C4-2B (cell line): ENCODE data around the gene HS6ST3.
A peak's percentile ranks its signal among the peaks of the same experiment; 100 is the strongest.
"Not testable (repeated sequence)": the region's sequence is repeated elsewhere in the genome, so short reads cannot be mapped to it uniquely, and the experiment has no call there.

Source experiments
- H3K27ac ChIP-seq: fragments of 450-650 bp; 2 replicates; pipeline ENCODE4 v1.5.1; 2017
- ZFX ChIP-seq: fragments of 450-650 bp; IDR thresholded peaks from 2 replicates; pipeline ENCODE4 v1.6.1; 2017
- TF ChIP-seq, protein P1 (sequence below): fragments of 450-650 bp; conservative IDR thresholded peaks from 2 replicates; pipeline ENCODE4 v1.5.1; 2017; ENCODE audit warnings: mild to moderate bottlenecking

HS6ST3 gene

DNA sequence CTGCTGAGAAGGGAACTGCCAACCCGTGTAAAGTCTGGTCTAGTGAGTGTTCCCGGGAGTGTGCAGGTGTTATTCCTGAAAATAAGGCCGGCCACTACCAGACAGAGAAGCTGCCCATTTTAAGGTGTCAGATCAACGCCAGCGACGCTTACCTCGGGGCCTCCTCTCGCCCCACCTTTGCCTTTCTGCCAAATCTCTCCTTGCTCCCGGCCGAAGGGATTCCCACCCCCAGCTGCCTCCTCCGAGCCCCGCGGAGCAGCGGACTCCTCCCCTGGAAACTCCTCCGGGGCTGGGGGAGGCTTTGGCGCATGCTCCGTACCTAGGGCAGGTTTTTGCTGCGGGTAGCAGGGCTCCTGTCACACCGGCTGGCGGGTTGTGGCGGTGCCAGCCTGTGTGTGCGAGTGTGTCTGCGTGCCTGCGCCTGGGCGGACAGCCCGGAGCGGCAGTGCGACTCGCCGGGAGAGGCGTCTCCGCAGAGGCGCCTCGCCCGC lies at the start of gene HS6ST3:
Gene HS6ST3, plus strand, starts transcription at position 359 of the 491 bp plus-strand sequence.
- H3K27ac ChIP-seq, result no peak within 1 kb of the TSS

DNA sequence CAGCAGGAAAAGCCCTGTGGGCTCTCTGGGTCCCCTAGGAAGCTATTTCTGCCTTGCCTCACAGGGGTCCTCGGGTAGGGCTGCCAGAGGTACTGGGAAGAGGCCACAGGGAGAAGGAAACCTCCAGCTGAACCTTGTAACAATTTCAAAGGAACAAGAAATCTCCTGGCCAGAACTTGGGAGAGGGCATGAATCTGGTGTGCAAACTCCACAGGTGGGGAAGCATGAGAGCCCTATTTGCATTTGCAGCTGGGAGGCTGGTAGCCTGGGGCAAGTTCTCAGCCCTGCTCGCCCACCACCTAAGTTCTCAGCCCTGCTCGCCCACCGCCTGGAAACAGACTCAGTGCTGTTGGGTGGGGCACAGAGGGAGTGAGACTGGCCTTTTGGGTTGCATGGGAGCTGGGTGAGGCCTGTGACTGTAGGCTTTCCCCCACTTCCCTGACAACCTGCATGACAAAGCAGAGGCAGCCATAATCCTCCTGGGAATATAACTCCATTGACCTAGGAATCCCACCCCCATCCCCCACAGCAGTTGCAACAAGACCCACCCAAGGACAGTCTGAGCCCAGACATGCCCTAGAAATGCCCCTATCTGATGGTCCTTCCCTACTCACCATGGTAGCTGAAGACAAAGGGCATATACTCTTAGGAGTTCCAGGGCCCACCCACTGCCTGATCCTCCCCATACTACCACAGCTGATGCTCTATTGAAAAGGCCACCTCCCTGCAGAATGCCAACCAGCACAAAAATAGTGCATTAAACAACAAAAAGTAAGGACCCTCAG lies 48.4 kb upstream of the HS6ST3 start:
- no peak overlapping the region for H3K27ac ChIP-seq
- TF ChIP-seq, protein P1, sequence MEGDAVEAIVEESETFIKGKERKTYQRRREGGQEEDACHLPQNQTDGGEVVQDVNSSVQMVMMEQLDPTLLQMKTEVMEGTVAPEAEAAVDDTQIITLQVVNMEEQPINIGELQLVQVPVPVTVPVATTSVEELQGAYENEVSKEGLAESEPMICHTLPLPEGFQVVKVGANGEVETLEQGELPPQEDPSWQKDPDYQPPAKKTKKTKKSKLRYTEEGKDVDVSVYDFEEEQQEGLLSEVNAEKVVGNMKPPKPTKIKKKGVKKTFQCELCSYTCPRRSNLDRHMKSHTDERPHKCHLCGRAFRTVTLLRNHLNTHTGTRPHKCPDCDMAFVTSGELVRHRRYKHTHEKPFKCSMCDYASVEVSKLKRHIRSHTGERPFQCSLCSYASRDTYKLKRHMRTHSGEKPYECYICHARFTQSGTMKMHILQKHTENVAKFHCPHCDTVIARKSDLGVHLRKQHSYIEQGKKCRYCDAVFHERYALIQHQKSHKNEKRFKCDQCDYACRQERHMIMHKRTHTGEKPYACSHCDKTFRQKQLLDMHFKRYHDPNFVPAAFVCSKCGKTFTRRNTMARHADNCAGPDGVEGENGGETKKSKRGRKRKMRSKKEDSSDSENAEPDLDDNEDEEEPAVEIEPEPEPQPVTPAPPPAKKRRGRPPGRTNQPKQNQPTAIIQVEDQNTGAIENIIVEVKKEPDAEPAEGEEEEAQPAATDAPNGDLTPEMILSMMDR, result no peak
- no peak for TF ChIP-seq ZFX

More for the DNA sequence above, at the start of gene HS6ST3:
- no peak for TF ChIP-seq ZFX
- TF ChIP-seq, protein P1, result no peak

DNA sequence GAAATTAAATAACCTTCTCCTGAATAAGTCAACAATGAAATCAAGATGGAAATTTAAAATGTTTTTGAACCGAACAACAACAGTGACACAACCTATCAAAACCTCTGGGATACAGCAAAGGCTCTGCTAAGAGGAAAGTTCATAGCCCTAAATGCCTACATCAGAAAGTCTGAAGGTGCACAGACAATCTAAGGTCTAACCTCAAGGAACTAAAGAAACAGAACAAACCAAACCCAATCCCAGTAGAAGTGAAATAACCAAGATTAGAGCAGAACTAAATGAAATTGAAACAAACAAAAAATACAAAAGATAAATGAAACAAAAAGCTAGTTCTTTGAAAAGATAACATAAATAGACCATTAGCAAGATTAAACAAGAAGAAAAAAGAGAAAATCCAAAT lies 45.7 kb upstream of the HS6ST3 start:
- TF ChIP-seq, protein P1, result no peak
- TF ChIP-seq ZFX, result no peak
- H3K27ac ChIP-seq, result no peak overlapping the region

DNA sequence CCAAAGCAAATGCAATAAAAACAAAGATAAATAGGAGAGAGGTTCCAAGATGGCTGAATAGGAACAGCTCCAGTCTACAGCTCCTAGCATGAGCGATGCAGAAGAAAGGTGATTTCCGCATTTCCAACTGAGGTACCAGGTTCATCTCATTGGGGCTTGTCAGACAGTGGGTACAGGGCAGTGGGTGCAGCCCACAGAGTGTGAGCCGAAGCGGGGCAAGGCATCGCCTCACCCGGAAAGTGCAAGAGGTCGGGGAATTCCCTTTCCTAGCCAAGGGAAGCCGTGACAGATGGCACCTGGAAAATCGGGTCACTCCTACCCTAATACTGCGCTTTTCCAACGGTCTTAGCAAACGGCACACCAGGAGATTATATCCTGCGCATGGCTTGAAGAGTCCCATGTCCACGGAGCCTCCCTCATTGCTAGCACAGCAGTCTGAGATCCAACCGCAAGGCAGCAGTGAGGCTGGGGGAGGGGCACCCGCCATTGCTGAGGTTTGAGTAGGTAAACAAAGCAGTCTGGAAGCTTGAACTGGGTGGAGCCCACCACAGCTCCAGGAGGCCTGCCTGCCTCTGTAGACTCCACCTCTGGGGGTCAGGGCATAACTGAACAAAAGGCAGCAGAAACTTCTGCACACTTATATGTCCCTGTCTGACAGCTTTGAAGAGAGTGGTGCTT lies 43.3 kb upstream of the HS6ST3 start:
- not testable (repeated sequence) for H3K27ac ChIP-seq

DNA sequence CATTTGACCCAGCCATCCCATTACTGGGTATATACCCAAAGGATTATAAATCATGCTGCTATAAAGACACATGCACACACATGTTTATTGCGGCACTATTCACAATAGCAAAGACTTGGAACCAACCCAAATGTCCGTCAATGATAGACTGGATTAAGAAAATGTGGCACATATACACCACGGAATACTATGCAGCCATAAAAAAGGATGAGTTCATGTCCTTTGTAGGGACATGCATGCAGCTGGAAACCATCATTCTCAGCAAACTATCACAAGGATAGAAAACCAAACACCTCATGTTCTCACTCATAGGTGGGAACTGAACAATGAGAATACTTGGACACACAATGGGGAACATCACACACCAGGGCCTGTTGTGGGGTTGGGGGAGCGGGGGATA lies 39.0 kb upstream of the HS6ST3 start:
- H3K27ac ChIP-seq, result not testable (repeated sequence)

DNA sequence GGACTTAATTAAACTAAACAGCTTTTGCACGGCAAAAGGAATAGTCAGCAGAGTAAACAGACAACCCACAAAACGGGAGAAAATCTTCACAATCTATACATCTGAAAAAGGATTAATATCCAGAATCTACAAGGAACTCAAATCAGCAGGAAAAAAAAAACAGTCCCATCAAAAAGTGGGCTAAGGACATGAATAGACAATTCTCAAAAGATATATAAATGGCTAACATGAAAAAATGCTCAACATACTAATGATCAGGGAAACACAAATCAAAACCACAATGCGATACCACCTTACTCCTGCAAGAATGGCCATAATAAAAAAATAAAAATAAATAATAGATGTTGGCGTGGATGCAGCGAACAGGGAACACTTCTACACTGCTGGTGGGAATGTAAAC lies 38.4 kb upstream of the HS6ST3 start:
- not testable (repeated sequence) for H3K27ac ChIP-seq

DNA sequence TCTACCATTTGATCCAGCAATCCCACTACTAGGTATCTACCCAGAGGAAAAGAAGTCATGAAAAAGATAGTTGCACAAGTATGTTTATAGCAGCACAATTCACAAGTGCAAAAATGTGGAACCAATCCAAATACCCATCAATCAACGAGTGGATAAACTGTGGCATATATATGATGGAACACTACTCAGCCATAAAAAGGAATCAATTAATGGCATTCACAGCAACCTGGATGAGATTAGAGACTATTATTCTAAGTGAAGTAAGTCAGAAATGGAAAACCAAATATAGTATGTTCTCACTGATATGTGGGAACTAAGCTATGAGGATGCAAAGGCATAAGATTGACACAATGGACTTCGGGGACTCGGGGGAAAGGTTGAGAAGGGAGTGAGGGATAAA lies 38.0 kb upstream of the HS6ST3 start:
- not testable (repeated sequence) for H3K27ac ChIP-seq

DNA sequence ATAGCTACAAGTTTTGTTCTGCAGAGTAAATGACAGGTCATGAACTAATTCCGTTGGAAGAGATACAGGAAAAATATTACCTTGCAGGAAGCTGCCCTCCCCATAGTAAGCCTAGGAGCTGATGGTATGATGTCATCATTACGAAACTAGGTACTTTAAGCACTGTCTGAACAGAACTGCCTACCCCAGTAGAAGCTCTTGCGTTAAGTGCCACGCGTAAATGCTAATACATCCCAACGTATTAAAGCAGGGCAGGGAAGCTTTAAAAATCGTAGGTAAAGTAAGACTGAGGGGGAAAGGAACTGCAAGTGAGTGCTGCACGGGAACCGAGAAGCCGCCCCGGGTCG lies 37.3 kb upstream of the HS6ST3 start:
- H3K27ac ChIP-seq, result peak overlapping the region; percentile 80

DNA sequence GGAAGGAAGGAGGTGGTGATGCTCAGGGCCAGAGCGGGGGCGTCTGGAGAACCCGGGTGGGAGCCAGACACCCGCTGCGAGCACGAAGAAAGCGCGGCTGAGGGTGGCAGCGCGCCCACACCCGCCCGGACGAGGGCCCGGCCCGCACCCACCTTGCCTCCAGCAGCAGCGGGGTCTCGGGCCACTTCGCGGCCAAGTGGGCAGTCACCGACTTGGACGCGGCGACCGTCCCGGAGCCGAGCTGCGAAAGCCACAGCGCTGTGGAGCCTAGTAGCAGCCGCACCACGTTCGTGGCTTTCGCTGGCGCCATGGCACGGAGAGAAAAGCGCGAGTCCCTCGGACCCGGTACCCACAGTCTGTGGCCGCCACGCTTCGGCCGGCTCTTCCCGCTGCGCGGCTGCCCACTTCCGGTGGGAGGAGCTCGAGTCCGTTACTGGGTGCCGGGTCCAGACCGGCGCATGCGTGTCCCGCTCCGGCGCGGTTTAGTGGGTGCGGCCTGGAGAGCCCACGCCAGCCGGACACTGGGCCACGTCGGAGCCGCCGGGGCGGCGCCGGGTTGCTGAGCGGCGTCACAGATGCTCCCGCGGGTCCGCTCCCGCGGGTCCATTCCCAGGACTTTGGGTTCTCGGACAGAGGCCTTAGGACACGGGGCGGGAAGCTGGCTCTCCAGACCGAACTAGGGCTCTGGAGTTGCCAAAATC lies 36.8 kb upstream of the HS6ST3 start, which contains the start of gene UGGT2:
Gene UGGT2, minus strand, starts transcription at position 399 of the 701 bp plus-strand sequence. Its CDS starts 89 bp downstream, at position 310.
- TF ChIP-seq, protein P1, result no peak
- peak; percentile 42 for TF ChIP-seq ZFX
- H3K27ac ChIP-seq, result peak within 1 kb of the TSS; percentile 80

More for the DNA sequence above, 37.3 kb upstream of the HS6ST3 start:
- TF ChIP-seq, protein P1, result no peak
- TF ChIP-seq ZFX, result no peak
